ENCODE measurements around the gene PTPRF.

DNA sequence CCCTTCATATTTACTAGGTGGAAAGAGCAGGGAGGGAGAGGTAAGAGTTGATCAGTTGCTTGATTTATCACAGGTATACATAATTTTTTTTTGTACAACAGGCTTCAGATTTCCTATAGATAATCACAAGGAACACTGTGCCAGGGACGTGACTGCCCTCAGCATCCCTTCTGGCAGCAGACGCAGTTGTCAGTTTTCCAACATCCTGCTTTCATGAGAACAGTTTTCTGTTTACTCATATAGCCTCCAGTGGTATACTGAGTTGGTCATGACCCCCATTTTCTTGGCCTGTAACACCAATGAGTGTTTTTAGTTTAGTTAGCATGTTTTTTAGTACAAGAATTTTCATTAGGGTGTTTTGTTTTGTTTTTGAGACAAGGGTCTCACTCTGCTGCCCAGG lies 37.9 kb upstream of the PTPRF start:
- TF ChIP-seq CTCF (IDR thresholded peaks at IDR 0.05) (no peak), POLR2AphosphoS5 (IDR thresholded peaks at IDR 0.05) (no peak), POLR2A (IDR thresholded peaks at IDR 0.05) (no peak)
